ENCODE measurements around the gene ELANE. TPM values are rescaled to one million over a fixed set of nuclear protein-coding genes. Genes with fewer than 3 reads are reported as not detected.

Gene ELANE
- total RNA-seq, 1 donor from 2014 or later = not detected

DNA sequence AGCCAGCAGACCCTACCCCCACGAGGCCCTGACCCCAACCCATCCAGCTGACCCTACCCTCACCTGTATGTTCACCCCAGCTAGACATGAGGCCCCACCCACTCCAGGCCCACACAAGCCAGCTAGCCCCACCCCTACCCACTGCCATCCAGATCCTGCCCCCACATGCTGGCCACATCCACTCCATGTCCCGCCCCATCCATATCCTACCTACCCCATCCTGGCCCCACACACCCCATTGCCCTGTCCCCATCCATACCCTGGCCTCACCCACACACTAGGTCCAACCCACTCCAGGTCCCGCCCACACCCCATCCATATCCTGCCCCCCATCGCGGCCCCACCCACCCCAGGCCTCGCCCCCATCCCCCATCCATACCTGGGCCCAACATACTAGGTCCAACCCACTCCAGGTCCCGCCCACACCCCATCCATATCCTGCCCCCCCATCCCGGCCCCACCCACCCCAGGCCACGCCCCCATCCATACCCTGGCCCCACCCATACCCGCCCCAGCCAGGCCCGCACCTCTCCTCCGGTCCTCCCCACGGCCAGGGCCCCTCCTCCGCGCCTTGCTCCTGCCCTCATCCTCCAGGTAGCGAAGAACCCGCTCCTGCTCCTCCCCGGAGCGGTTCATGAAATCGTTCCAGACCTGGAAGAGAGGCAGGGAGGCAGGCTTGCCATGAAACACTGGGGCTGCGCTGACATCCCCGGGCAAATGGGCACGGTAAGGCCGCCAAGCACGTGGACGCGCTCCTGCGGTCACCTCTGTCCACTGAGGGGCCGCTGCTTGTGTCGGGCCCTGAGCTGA lies 48.4 kb downstream of the ELANE start:
- Mint-ChIP-seq H3K4me3 (no peak overlapping the region), H3K27ac (no peak overlapping the region), H3K9me3 (no peaks in the 10 kb centered on the region), H3K27me3 (ENCODE audit: low read depth) (no peaks in the 10 kb centered on the region), H3K36me3 (peaks cover 6% of the 10 kb centered on the region), H3K4me1 (peaks cover 3% of the 10 kb centered on the region)
- TF ChIP-seq, protein P1, sequence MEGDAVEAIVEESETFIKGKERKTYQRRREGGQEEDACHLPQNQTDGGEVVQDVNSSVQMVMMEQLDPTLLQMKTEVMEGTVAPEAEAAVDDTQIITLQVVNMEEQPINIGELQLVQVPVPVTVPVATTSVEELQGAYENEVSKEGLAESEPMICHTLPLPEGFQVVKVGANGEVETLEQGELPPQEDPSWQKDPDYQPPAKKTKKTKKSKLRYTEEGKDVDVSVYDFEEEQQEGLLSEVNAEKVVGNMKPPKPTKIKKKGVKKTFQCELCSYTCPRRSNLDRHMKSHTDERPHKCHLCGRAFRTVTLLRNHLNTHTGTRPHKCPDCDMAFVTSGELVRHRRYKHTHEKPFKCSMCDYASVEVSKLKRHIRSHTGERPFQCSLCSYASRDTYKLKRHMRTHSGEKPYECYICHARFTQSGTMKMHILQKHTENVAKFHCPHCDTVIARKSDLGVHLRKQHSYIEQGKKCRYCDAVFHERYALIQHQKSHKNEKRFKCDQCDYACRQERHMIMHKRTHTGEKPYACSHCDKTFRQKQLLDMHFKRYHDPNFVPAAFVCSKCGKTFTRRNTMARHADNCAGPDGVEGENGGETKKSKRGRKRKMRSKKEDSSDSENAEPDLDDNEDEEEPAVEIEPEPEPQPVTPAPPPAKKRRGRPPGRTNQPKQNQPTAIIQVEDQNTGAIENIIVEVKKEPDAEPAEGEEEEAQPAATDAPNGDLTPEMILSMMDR (IDR thresholded peaks at IDR 0.05; ENCODE audit: unreplicated experiment) = no peak
- DNase-seq (ENCODE audit: low spot score in 2 of 2, unreplicated experiment in 2 of 2) = no peak

- H3K27ac Mint-ChIP-seq = no peak overlapping the region
- TF ChIP-seq, protein P1 (IDR thresholded peaks at IDR 0.05; ENCODE audit: unreplicated experiment) = no peak
- DNase-seq (ENCODE audit: low spot score in 2 of 2, unreplicated experiment in 2 of 2) = no peak
- no peaks in the 10 kb centered on the region for H3K27me3 Mint-ChIP-seq (ENCODE audit: low read depth)
- peaks cover 6% of the 10 kb centered on the region for H3K36me3 Mint-ChIP-seq
- H3K9me3 Mint-ChIP-seq = no peaks in the 10 kb centered on the region
- H3K4me1 Mint-ChIP-seq = peaks cover 3% of the 10 kb centered on the region
- no peak overlapping the region for H3K4me3 Mint-ChIP-seq
These were observed 49.4 kb downstream of the ELANE start for GRCh38 chr19:901216-902092.

DNA sequence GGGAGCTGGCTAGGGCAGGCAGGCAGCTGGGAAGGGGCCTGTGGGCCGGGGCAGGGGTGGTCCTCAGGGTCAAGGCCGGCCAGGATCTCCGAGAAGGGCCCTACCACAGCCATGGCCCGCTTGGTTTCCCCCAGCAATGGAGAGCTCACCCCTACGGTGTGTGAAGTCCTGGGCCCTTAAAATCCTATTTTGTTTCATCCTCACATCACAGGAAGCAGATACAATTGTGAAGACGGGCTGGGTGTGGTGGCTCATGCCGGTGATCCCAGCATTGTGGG lies 49.9 kb downstream of the ELANE start:
- TF ChIP-seq, protein P1 (IDR thresholded peaks at IDR 0.05; ENCODE audit: unreplicated experiment) = no peak
- peaks cover 6% of the 10 kb centered on the region for H3K36me3 Mint-ChIP-seq
- H3K4me1 Mint-ChIP-seq = peaks cover 3% of the 10 kb centered on the region
- H3K27me3 Mint-ChIP-seq (ENCODE audit: low read depth) = no peaks in the 10 kb centered on the region
- no peaks in the 10 kb centered on the region for H3K9me3 Mint-ChIP-seq
- H3K4me3 Mint-ChIP-seq = no peak overlapping the region
- no peak overlapping the region for H3K27ac Mint-ChIP-seq
- DNase-seq (ENCODE audit: low spot score in 2 of 2, unreplicated experiment in 2 of 2) = no peak

DNA sequence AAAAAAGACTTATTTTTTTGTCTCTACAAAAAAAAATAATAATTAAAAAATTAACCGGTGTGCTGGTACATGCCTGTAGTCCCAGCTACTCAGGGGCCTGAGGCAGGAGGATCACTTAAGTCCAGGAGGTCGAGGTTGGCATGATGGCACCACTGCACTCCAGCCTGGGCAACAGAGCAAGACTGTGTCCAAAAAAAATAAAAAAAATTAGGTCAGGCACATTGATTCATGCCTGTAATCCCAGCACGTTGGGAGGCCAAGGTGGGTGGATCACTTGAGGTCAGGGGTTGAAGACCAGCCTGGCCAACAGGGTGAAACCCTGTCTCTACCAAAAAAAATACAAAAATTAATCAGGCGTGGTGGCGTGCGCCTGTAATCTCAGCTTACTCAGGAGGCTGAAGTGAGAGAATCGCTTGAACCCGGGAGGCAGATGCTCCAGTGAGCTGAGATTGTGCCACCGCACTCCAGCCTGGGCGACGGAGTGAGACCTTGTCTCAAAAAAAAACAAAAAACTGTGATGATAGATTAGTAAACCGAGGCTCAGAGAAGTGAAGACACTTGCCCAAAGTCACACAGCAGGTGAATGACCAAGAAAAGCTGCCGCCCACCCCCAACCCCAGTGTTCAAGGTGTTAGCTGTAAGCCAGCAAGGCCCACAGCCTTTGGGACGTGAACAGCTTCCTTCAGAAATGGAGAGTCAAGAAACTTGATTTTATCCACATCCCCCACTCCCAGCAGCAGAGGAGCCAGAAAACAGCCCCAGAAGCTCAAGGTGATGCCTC lies 50.5 kb downstream of the ELANE start:
- Mint-ChIP-seq H3K4me1 (peaks cover 3% of the 10 kb centered on the region), H3K36me3 (peaks cover 6% of the 10 kb centered on the region), H3K27ac (no peak overlapping the region), H3K9me3 (no peaks in the 10 kb centered on the region), H3K4me3 (no peak overlapping the region), H3K27me3 (ENCODE audit: low read depth) (no peaks in the 10 kb centered on the region)
- DNase-seq (ENCODE audit: low spot score in 2 of 2, unreplicated experiment in 2 of 2) = no peak
- TF ChIP-seq, protein P1 (IDR thresholded peaks at IDR 0.05; ENCODE audit: unreplicated experiment) = no peak

GRCh38 chr19:903266-903797 lies 51.2 kb downstream of the ELANE start:
- Mint-ChIP-seq H3K4me3 (no peak overlapping the region), H3K9me3 (no peaks in the 10 kb centered on the region), H3K27ac (no peak overlapping the region), H3K4me1 (peaks cover 3% of the 10 kb centered on the region), H3K27me3 (ENCODE audit: low read depth) (no peaks in the 10 kb centered on the region), H3K36me3 (peaks cover 3% of the 10 kb centered on the region)
- TF ChIP-seq, protein P1 (IDR thresholded peaks at IDR 0.05; ENCODE audit: unreplicated experiment) = no peak
- DNase-seq (ENCODE audit: low spot score in 2 of 2, unreplicated experiment in 2 of 2) = no peak
